A549 treated with AZD2906 at 1 μM for 4 hours (cell line): ENCODE measurements around the gene GAPVD1. TPM values are rescaled to one million over a fixed set of nuclear protein-coding genes. Genes with fewer than 3 reads are reported as not detected.

ENCODE experiments used
- total RNA-seq: library from RNA; stranded (reverse); fragments of 200-300 nt; extraction: Qiagen RNA extraction; gene quantifications from 5 replicates; pipeline ENCODE4 v1.2.3, GENCODE V29; 2022

The GAPVD1 gene
- 11.1 to 16.4 TPM (median 14.1 TPM) in 5 replicates for total RNA-seq

GRCh38 chr9:125261501-125262293, at the start of gene GAPVD1:
Gene GAPVD1 (plus strand): TSS chr9:125261826. CDS start chr9:125298922, 37,096 bp downstream.

GRCh38 chr9:125241000-125241862, 20.4 kb upstream of the GAPVD1 start, which contains the start of gene HSPA5:
Gene HSPA5 (minus strand): TSS chr9:125241343. CDS start chr9:125241126, 217 bp downstream.

Other genes with a start within 250 kb of the GAPVD1 start
- 1.3 to 1.7 TPM (median 1.4 TPM) in 5 replicates for gene SCAI, start 118.3 kb upstream of the GAPVD1 start, total RNA-seq
- 24.1 to 26.0 TPM (median 25.7 TPM) in 5 replicates for gene PPP6C, start 72.0 kb upstream of the GAPVD1 start, total RNA-seq
- 35.7 to 41.2 TPM (median 38.5 TPM) in 5 replicates for gene RABEPK, start 61.3 kb upstream of the GAPVD1 start, total RNA-seq
- 318 to 370 TPM (median 355 TPM) in 5 replicates for gene HSPA5, start 20.5 kb upstream of the GAPVD1 start, total RNA-seq